HG03439 (cell line): ENCODE data around the gene MORN3.
"Not testable (repeated sequence)": the region's sequence is repeated elsewhere in the genome, so short reads cannot be mapped to it uniquely, and the experiment has no call there.

Experiments used
- ATAC-seq: cut with Tn5 transposase; IDR thresholded peaks from one replicate; pipeline ENCODE4 v1.9.1; 2021; ENCODE audit warnings: mild to moderate bottlenecking, moderate library complexity; ENCODE audit not compliant: unreplicated experiment

The MORN3 gene

DNA sequence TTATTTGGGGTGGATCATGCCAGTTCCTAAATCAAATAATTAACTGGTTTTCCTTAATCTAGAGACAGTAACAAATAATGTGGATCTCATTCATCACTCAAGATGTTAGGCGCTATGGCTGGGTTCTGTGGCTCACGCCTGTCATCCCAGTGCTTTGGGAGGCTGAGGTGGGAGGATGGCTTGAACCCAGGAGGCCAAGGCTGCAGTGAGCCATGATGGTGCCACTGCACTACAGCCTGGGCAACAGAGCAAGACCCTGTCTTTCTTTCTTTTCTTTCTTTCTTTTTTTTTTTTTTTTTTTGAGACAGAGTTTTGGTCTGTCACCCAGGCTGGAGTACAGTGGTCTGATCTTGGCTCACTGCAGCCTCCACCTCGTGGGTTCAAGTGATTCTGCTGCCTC is 23.3 kb upstream of the MORN3 start:
- not testable (repeated sequence) for ATAC-seq

DNA sequence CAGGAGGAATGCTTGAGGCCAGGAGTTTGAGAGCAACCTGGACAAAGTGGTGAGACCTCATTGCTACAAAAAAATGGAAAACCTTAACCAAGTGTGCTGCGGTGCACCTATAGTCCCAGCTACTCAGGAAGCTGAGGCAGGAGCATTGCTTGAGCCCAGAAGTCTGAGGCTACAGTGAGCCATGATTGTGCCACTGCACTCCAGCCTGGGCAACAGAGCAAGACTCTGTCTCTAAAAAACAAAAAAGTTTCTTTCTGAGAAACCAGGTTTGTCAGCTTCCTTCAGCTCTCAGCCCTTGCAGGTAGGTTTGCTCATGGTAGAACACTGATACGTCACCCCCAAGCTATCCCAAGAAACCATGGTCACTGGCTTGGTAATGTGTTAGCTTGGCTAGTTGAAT is 20.0 kb upstream of the MORN3 start:
- ATAC-seq = no peak

DNA sequence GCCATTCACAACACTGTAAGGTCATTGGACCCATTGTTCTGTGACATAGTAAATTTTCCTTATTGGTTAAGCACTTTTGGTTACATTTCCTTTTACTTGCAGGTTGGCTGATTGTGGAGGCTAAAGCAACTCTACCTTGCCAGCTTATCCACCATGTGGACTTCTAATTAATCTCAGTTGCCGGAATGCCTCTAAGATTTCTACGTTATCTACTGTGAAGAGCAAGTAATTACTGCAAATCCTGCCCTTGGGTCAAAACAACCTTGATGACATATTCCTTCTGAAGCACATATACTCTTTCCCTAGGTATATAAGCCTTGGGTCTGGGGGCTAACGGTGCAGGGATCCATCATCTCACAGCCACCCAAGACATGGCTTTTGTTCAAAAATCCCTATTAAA is 19.5 kb upstream of the MORN3 start:
- no peak for ATAC-seq

DNA sequence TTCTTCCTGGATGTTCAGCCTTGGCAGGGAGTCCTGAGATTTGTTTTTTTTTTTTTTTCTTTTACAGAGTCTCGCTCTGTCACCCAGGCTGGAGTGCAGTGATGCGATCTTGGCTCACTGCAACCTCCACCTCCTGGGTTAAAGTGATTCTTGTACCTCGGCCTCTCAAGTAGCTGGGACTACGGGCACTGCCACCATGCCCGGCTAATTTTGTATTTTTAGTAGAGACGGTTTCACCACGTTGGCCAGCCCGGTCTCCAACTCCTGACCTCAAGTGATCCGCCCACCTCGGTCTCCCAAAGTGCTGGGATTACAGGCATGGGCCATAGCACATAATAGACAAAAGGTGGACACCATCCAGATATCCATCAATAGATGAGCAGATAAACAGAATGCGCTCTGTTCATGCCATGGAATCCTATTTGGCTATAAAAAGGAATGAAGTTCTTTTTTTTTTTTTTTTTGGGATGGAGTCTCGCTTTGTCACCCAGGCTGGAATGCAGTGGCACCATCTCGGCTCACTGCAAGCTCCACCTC is 10.3 kb upstream of the MORN3 start:
- not testable (repeated sequence) for ATAC-seq

DNA sequence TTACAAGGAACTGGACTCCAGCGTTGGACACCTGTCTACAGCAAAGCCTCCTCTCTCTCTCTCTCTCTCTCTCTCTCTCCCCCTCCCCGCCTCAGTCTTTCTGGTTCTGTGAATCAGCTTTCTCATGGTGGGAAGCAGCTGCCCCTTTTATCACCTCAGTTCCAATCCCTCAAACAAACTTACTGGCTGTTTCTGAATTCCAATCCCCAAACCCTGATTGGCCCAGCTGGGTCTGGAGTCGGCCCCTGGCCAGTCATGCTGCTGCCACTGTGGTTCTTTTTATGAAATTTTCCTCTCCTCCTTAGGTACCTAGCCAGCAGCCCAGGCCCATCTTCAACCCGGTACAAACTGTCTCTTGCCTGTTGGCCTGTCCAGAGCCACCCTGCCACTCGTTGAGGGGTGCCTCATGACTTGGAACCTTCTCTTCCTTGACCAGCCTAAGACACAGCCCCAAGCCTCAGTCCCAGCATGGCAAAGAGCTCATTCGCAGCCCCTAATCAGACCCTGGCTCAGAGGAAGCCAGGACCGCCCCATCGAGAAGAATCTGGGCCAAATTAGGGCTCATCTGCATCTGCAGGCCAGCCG is 9.4 kb upstream of the MORN3 start:
- ATAC-seq = no peak

DNA sequence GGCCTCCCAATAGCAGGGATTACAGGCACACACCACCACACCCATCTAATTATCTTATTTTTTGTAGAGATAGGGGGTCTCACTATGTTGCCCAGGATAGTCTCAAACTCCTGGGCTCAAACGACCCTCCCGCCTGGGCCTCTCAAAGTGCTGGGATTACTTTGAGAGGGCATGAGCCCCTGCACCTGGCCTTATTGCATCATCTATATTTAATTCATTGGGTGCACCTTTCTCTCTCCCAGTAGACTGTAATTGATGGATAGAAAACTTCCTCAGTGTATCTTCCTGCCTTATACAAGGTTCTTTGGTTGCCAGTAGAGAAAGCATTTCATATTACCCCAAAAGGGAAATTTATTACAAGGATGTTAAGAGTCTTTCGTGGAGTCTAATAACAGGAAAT is 8.9 kb upstream of the MORN3 start:
- ATAC-seq = no peak

DNA sequence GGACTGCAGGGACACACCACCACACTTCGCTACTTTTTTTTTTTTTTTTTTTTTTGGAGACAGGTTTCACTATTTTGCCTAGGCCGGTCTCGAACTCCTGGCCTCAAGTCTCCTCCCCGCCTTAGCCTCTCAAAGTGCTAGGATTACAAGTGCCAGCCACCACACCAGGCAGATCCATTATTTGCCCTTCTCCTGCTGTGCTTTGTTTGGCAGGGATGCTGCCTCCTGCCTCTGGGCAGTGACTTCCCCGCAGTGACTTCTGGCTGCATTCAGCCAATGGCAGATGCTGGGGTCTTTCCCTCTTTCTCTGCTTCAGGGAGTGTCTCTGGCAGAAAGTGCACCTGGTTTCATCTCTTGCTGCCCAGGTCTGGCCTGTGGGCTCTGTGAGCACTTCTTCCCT is 6.7 kb upstream of the MORN3 start:
- no peak for ATAC-seq

DNA sequence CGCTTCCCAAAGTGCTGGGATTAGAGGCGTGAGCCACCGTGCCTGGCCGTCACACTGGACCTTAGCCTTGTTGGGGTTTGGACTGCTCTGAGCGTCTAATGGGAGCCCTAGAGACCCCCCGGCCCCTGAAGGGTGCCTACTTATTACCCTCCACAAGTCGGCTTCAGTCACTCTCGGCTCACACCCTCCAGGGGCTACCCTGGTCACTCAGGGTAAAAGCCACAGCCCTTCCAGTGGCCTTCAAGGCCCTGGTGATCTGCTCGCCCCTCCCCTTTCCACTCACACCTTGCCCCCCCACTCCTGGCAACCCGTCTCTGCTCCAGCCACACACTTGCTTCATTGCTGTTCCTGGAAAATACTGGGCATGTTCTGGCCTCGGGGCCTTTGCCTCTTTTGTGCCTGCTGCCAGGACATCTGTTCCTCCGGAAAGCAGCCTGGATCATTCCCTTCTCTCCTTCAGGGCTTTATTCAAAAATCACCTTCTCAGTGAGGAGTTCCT is 3.6 kb upstream of the MORN3 start:
- peak; percentile 5 for ATAC-seq

DNA sequence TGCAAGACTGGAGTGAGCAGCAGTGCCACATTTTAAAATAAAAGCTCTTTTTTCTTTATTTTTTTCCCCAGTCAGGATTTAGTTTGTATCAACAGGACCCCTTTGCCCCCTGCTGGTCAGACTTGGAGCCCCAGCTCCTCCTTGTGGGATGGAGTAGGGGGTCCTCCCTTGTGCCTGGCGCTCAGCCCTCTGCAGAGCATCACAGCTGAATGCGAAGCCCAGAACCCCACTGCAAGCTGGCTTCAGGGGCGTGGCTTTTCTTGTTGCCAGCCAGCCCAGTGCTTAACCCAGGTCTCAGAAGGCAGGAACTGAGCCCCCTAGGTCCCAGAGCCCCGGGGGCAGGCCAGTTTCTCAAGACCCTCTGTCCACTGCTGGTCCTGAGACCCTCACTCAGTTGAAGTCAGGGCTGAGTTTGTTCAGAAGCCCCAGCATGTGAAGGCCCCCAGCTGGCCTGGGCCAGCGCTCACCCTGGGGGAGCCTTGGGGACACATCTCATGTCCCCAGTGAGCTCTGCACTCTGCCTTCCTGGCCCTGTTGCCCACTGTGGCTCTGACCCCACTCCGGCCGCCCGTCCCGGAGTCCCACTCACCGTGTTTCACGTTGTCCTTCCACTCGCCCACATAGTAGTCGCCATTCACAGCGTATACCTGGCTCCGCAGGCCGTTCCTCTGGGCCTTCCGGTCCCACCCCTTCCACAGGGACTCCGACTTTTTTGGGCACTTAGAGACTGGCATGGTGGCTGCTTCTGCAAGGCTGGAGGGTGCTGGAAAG is 519 bp downstream of the MORN3 start:
- ATAC-seq = no peak

DNA sequence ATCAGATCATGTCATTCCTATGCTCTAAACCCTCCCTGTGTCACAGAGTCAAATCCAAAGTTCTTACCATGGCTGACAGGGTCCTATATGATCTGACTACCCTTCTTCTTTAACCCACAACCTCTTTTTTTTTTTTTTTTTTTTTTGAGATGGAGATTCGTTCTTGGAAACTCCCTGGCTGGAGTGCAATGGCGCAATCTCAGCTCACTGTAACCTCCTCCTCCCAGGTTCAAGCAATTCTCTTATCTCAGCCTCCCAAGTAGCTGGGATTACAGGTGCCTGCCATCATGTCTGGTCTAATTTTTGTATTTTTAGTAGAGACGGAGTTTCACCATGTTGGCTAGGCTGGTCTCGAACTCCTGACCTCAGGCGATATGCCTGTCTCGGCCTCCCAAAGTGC is 2.6 kb downstream of the MORN3 start:
- ATAC-seq = not testable (repeated sequence)

DNA sequence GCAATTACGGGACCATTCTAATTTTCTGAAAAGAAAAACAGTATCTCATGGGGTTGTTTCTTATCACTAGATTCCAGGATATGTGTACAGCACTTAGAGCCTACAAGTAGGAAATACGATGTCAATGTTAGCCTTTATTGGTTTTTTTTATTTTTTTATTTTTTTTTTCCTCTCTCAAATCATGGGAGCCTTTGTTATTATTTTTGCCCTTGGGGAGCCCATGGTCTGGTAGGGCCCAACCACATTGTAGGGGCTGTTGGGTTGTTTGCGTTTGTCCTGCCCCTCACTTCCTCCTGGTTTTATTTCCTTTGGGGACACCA is 5.9 kb downstream of the MORN3 start:
- ATAC-seq = no peak

DNA sequence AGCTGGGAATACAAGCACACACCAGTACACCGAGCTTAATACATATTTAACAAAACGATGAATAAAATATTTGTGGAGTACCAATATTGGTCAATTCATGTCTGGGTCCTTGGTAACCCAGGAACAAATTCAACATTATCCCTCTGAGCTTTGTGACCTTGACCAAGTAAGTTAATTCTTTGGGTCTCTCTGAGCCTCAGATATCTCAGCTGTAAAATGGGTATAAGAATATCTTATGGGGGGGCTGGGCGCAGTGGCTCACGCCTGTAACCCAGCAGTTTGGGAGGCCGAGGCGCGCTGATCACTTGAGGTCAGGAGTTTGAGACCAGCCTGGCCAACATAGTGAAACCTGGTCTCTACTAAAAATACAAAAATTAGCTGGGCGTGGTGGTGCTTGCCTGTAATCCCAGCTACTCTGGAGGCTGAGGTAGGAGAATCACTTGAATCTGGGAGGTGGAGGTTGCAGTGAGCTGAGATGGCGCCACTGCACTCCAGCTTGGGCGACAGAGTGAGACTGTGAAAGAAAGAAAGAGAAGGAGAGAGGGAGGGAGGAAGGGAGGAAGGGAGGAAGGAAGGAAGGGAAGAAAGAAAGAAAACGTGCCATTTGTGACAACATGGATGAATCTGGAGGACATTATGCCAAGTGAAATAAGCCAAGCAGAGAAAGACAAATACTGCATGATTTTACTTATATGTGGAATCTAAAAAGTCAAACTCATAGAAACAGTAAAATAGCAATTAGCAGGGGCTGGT is 7.9 kb downstream of the MORN3 start:
- not testable (repeated sequence) for ATAC-seq

DNA sequence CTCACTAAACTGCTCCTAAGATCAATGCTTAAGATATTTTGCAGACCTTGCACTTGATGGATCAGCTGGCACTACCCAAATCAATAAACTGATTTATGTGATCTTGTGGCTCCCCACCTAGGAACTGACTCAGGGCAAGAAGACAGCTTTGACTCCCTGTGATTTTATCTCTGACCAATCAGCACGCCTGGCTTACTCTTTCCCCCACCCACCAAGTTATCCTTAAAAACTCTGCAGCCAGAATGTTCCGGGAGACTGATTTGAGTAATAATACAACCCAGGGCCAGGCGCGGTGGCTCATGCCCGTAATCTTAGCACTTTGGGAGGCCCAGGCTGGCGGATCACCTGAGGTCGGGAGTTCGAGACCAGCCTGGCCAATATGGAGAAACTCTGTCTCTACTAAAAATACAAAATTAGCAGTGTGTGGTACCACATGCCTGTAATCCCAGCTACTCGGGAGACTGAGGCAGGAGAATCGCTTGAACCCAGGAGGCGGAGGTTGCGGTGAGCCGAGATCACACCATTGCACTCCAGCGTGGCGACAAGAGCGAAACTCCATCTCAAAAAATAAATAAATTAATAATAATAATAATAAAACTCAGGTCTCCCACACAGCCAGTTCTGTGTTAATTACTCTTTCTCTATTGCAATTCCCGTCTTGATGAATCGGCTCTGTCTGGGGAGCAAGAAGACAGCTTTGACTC is 12.0 kb downstream of the MORN3 start:
- no peak for ATAC-seq

DNA sequence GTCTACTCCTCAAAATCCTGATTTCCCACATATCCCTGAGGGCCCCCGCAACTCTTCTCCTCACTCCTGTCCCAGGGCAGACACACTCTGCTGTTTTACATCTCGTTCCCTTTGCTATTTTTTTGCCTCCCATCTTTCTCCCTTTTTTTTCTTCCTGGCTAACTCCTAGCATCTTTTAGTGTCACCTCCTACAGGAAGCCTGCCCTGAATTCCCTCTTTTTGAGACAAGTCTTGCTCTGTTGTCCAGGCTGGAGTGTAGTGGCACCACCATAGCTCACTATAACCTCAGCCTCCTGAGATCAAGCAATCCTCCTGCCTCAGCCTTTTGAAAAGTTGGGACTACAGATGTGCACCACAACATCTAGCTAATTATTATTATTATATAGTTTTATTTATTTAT is 13.3 kb downstream of the MORN3 start:
- ATAC-seq = no peak

DNA sequence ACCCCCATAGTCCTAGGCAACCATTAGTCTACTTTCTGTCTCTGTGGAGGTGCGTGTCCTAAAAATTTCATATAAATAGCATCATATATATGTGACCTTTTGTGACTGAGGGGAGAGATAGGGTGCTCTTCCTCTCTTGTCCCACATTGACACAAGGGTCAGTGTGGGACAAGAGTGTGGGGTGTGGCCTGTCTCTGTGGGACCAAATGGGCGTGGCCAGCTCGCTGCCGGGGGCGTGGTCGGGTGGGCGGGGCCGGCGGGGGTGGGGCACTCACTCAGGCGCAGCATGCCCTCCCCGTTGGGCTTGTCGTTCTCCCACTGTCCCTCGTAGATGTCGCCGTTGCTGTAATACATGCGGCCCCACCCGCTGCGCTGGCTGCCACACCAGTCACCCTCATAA is 15.5 kb downstream of the MORN3 start:
- ATAC-seq = no peak

DNA sequence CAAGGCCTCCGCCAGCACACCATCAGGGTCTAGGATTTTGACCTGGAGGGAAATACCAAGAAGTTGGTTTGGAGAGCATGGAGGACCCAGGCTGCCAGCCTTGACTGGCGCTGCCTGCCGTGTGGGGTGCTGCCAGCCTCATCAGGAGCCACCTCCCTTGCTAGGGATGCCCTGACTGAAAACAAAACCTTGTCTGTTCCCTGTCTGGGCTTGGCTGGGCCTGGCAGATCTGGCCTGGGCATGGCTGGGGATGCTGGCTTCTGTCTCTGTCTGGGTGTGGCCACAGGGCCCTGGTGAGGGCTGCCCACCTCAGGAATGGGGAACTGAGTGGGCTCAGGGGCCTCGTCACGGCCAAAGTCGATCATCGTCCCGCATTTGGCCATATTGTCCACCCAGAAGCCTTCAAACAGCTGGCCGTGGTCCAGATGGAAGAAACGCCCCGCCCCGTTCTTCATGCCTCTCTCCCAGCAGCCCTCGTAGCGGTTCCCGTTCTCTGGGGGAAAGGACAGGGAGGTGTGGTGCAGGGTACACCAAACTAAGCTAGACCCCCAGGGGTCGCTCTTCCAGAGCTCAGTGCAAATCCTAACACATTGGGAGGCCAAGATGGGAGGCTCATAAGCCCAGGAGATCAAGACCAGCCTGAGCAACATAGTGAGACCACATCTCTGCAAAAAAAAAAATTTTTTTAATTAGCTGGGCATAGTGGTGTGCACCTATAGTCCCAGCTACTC is 16.5 kb downstream of the MORN3 start:
- ATAC-seq = no peak

DNA sequence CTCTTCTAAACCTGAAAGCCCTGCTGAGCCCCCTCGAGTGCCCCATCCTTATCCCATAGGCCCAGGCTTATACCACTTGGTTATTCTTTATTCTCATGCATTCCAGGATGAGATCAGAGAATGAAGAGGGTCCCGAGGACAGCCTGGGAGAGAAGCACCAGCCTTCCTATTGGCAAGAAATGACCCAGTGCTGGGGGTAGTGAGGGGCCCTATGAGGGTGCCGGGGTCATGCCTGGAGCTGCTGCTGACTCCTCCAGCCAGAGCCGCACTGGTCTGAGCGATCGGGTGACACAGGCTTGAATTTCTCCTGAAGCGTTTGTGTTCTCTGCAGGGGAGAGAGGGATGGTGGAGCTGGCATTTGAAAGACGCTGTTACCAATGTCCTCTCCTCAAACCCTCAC is 18.1 kb downstream of the MORN3 start:
- no peak for ATAC-seq

DNA sequence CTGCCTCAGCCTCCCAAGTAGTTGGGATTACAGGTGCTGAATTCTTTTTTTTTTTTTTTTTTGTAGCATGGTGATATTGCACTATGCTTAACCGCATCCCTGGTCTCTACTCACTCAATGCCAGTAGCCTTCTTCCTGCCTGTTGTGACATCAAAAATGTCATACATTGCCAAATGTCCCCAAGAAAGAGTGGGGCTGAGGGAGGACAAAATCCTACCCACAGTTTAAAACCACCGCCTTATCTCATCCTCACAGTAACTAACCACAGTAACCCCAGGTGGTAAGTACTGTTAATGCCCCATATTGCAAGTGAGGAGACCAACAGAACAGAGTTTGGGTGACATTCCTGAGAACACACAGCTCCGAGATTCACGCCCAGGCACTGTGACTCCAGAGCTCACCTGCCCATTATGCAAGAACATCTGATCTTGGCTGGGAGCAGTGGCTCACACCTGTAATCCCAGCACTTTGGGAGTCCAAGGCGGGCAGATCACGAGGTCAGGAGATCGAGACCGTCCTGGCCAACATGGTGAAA is 19.6 kb downstream of the MORN3 start:
- no peak for ATAC-seq

DNA sequence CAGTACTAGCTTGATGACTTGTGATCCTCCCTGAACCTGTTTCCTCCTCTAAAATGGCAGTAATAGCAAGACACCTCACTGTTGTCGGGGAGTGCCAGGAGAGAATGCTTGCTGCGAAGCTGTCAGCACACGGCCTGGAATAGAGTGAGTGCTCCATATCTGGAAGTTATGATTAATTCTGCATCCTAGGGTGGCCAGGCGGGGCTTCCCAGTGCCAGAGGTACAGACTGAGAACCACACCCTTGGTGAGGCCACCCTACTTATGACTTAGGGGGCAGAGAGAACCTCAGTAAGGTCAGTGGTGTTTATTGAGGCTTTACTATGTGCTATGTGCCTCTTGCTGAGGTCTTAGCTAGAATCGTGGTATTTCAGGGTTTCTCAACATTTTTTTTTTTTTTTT is 20.1 kb downstream of the MORN3 start:
- no peak for ATAC-seq

DNA sequence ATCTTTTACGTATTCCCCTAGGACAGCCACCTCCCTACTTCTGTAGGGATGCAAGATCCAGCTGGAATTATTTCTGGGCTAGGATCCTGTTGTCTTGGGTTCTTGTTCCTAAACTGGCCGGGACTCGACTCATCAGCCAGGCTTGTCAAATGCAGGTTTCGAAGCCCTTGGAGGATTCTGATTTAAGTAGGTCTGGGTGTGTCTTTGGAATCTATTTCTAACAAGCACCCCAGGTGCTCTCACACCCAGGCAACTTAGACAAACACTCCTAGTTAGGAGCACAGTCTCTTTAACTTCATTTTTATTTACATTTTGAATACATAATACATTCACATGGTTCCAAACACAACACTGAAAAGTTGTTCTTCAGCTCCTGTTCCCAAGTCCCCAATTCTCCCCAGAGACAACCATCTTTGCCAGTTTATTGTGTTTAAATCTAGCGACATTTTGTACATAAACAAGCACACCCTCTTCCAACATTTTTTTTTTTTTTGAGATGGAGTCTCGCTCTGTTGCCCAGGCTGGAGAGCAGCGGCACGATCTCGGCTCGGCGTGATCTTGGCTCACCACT is 20.9 kb downstream of the MORN3 start:
- ATAC-seq = no peak
